UCSD-AML1 (cell line): ENCODE measurements around the gene PPP1R12C.
A peak's percentile ranks its signal among the peaks of the same experiment; 100 is the strongest.
"Not testable (repeated sequence)": the region's sequence is repeated elsewhere in the genome, so short reads cannot be mapped to it uniquely, and the experiment has no call there.

ENCODE experiments used
- DNase-seq: peaks from one replicate; lab custom pipeline; 2025; ENCODE audit not compliant: unreplicated experiment; lab: John Stamatoyannopoulos, UW

Gene PPP1R12C

GRCh38 chr19:55116859-55117662 lies at the start of gene PPP1R12C:
TSS of gene PPP1R12C (minus strand) at chr19:55117637. CDS start at chr19:55117543, 94 bp downstream.
- no peak for DNase-seq

GRCh38 chr19:55166530-55167268 lies 49.3 kb upstream of the PPP1R12C start, which contains the start of gene DNAAF3:
TSS of gene DNAAF3 (minus strand) at chr19:55166613. CDS start at chr19:55166413, 200 bp downstream.
- DNase-seq, result peak; percentile 95

GRCh38 chr19:55165952-55166529 lies 48.6 kb upstream of the PPP1R12C start:
- peak; percentile 87 for DNase-seq

GRCh38 chr19:55161571-55162322 lies 44.3 kb upstream of the PPP1R12C start:
- DNase-seq, result no peak

- no peak for DNase-seq
Measured at GRCh38 chr19:55160986-55161365, 43.5 kb upstream of the PPP1R12C start.

GRCh38 chr19:55160128-55160985 lies 42.9 kb upstream of the PPP1R12C start:
- peak; percentile 96 for DNase-seq

- DNase-seq, result no peak
Measured at GRCh38 chr19:55158848-55159749, 41.7 kb upstream of the PPP1R12C start.

GRCh38 chr19:55158423-55158822 lies 41.0 kb upstream of the PPP1R12C start:
- DNase-seq, result no peak

GRCh38 chr19:55157064-55157908 lies 39.8 kb upstream of the PPP1R12C start, which contains the start of gene TNNI3:
TSS of gene TNNI3 (minus strand) at chr19:55157732. CDS start at chr19:55157589, 143 bp downstream.
- DNase-seq, result no peak

GRCh38 chr19:55156202-55157063 lies 39.0 kb upstream of the PPP1R12C start:
- no peak for DNase-seq

GRCh38 chr19:55155784-55156183 lies 38.3 kb upstream of the PPP1R12C start:
- not testable (repeated sequence) for DNase-seq

GRCh38 chr19:55153652-55154264 lies 36.3 kb upstream of the PPP1R12C start:
- no peak for DNase-seq

GRCh38 chr19:55152017-55152416 lies 34.6 kb upstream of the PPP1R12C start:
- DNase-seq, result no peak

GRCh38 chr19:55149078-55150003 lies 31.9 kb upstream of the PPP1R12C start, which contains the start of gene TNNT1:
TSS of gene TNNT1 (minus strand) at chr19:55149206. CDS start at chr19:55147157, 2,049 bp downstream.
- no peak for DNase-seq

GRCh38 chr19:55147545-55148251 lies 30.3 kb upstream of the PPP1R12C start:
- no peak for DNase-seq
